ENCODE results near the gene COQ8A. TPM values are rescaled to one million over a fixed set of nuclear protein-coding genes. Genes with fewer than 3 reads are reported as not detected.

Gene COQ8A
- total RNA-seq, 1 donor from 2014 or later, result 28.0 TPM

DNA sequence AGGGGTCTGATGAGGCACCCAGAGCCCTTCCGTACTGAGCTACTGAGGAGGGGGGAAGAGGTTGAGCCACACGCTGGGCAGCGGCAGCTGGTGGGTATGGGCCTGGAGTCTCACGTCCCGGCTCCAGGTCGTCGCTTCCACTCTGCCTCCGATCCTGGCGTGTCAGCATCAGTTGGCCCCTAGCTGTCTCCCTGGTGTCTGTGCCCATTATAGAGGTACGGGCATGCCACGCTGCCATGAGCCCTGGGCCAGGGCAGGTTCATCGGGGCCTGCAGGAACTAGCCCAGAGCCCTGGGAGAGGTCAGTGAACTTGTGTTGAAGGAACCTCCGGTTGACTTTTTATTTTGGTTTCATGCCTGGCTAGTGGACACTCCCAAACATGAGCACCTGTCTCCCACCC is 18.2 kb downstream of the COQ8A start:
- H3K27ac Mint-ChIP-seq, result no peak overlapping the region
- H3K9me3 Mint-ChIP-seq, result peaks cover 32% of the 10 kb centered on the region
- intact Hi-C loops (cut with micrococcal nuclease), result no loop called here
- H3K36me3 Mint-ChIP-seq (ENCODE audit: low read depth), result peaks cover 30% of the 10 kb centered on the region
- no peaks in the 10 kb centered on the region for H3K27me3 Mint-ChIP-seq (ENCODE audit: low read depth)
- no peak for DNase-seq (ENCODE audit: low spot score)
- no peak overlapping the region for H3K4me3 Mint-ChIP-seq (ENCODE audit: low read depth)
- no peaks in the 10 kb centered on the region for H3K4me1 Mint-ChIP-seq (ENCODE audit: low read depth)

- no peaks in the 10 kb centered on the region for H3K27me3 Mint-ChIP-seq (ENCODE audit: low read depth)
- H3K36me3 Mint-ChIP-seq (ENCODE audit: low read depth), result peaks cover 24% of the 10 kb centered on the region
- H3K9me3 Mint-ChIP-seq, result peaks cover 27% of the 10 kb centered on the region
- H3K4me1 Mint-ChIP-seq (ENCODE audit: low read depth), result no peaks in the 10 kb centered on the region
- H3K27ac Mint-ChIP-seq, result no peak overlapping the region
- no peak overlapping the region for H3K4me3 Mint-ChIP-seq (ENCODE audit: low read depth)
- DNase-seq (ENCODE audit: low spot score), result no peak
- intact Hi-C loops (cut with micrococcal nuclease), result no loop called here
Observed at GRCh38 chr1:226960256-226960655, 20.2 kb downstream of the COQ8A start.

DNA sequence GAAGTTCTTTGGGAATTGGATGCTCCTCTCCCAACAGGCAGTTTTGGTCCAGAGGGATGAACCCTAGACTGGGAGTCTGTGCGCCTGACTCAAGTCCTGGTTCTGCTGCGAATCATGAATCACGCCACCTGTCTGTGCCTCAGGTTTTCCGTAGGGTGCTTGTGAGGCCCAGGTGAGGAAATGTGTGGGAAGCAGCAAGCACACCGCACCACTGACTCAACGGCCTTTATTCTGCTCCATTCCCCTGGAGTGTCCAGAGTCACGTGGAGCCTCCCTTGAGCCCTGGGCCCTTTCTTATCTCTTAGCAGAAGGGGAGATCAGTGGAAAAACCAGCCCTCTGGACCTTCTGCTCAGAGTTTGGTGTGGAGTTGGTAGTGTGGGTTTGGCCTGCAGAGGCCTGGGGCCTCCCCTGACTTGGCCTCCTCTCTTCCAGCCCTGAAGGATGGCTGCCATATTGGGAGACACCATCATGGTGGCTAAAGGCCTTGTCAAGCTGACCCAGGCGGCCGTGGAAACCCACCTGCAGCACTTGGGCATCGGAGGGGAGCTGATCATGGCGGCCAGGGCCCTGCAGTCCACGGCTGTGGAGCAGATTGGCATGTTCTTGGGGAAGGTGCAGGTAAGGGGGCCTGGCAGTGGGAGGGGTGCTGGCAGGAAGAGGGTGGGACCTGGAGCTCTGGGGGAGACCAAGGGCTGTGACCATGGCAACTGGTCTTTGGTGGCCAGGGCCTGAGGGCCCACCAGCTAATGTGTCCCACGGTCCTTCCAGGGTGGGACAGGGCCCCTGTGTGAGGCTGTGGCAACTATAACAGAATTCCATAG is 21.1 kb downstream of the COQ8A start:
- peaks cover 19% of the 10 kb centered on the region for H3K36me3 Mint-ChIP-seq (ENCODE audit: low read depth)
- no peaks in the 10 kb centered on the region for H3K27me3 Mint-ChIP-seq (ENCODE audit: low read depth)
- intact Hi-C loops (cut with micrococcal nuclease), result no loop called here
- no peaks in the 10 kb centered on the region for H3K4me1 Mint-ChIP-seq (ENCODE audit: low read depth)
- H3K27ac Mint-ChIP-seq, result no peak overlapping the region
- H3K9me3 Mint-ChIP-seq, result peaks cover 27% of the 10 kb centered on the region
- H3K4me3 Mint-ChIP-seq (ENCODE audit: low read depth), result no peak overlapping the region
- no peak for DNase-seq (ENCODE audit: low spot score)

DNA sequence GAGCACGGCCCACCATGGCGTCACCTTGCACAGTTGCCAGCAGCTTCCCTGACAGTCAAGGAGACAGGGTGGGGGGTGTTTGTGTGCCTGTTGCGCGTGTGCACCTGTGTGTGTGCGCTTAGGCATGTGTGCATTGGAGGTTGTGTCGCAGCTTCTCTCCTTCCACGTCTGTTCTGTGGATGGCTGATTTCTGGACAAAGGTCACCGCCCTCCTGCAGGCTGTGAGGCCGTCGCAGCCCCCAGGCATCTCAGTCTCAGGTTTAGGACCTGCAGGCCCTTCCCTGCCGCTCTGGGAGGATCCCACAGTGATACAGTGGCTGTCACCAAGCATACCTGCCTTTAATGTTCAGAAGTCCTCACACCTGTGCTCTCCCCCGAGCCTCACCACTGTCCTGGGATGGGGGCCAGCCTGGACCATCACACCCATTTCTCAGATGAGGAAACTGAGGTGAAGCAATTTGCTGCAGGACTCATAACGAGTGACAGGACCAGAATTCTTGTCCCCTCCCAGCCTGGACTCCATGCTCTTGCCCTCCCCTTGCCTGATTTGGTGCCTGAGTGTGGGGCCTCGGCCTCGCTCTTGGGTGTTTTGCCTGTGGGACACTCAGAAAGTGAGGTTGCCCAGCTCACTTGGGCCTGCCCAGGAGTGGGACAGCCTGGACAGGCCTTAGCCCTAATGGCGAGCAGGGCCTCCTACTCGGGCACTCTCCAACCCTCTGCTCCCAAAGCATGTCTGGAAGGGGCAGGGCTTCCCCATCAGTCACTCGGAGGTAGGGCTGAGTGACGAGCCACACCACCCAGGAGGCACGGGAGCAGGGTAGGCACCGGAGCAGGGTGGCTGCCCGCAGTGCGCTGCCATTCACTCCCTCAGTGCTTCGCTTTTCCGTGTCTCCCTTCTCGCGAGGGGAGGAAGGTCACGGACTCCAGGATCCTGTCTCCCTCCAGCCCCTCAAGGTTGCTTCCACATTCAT is 22.6 kb downstream of the COQ8A start:
- H3K4me1 Mint-ChIP-seq (ENCODE audit: low read depth), result no peaks in the 10 kb centered on the region
- no peak overlapping the region for H3K4me3 Mint-ChIP-seq (ENCODE audit: low read depth)
- DNase-seq (ENCODE audit: low spot score), result no peak
- no peak overlapping the region for H3K27ac Mint-ChIP-seq
- intact Hi-C loops (cut with micrococcal nuclease), result no loop called here
- no peaks in the 10 kb centered on the region for H3K27me3 Mint-ChIP-seq (ENCODE audit: low read depth)
- peaks cover 17% of the 10 kb centered on the region for H3K9me3 Mint-ChIP-seq
- peaks cover 9% of the 10 kb centered on the region for H3K36me3 Mint-ChIP-seq (ENCODE audit: low read depth)

- no peak for DNase-seq (ENCODE audit: low spot score)
- Mint-ChIP-seq H3K4me3 (ENCODE audit: low read depth) (no peak overlapping the region), H3K27me3 (ENCODE audit: low read depth) (no peaks in the 10 kb centered on the region), H3K27ac (peak overlapping the region; percentile 35), H3K4me1 (ENCODE audit: low read depth) (no peaks in the 10 kb centered on the region), H3K9me3 (peaks cover 9% of the 10 kb centered on the region), H3K36me3 (ENCODE audit: low read depth) (peaks cover 9% of the 10 kb centered on the region)
- intact Hi-C loops (cut with micrococcal nuclease), result no loop called here
Observed at GRCh38 chr1:226964068-226964425, 24.0 kb downstream of the COQ8A start.

- DNase-seq (ENCODE audit: low spot score), result no peak
- Mint-ChIP-seq H3K27ac (no peak overlapping the region), H3K9me3 (peaks cover 1% of the 10 kb centered on the region), H3K4me1 (ENCODE audit: low read depth) (no peaks in the 10 kb centered on the region), H3K4me3 (ENCODE audit: low read depth) (no peak overlapping the region), H3K27me3 (ENCODE audit: low read depth) (no peaks in the 10 kb centered on the region), H3K36me3 (ENCODE audit: low read depth) (peaks cover 12% of the 10 kb centered on the region)
- intact Hi-C loops (cut with micrococcal nuclease), result no loop called here
Observed at GRCh38 chr1:226964611-226965486, 24.8 kb downstream of the COQ8A start.

DNA sequence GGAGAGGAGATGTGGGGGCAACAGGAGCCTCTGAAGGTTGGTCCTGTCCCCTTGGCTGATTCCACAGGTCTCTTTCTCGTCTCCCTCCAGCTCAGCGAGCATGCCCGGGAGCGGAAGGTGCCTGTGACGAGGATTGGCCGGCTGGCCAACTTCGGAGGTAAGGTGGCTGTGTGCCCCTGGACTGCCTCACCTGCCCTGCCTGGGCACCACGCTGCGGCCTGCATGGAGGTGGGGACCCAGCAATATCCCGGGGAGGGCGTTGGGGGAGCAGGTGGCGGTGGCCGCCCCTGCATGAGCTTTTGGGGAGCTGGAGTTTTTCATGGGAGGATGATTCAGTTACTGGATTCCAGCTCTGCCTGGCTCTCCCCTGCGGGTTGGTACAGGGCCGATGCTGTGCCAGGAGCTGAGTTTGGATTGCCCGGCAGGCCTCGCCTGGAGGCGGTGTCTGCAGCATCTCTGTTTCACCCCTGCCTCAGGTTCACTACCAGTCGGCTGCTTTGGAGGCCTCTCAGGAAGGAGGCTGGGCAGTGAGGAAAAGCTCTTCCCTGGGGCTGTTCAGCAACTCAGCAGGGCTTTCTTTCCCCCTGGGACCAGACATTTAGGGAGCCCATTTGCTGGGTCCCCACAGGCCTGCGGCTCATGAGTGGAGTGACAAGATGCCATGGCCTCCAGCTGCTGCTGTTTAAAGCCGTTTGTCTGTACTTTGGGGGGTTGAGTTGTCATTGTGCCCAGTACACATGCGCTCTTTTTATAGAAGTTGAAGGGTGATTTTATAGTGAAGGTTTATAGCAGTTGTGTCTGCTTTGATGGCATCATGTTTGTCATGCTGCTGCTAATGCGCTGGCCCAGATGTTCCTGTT is 25.7 kb downstream of the COQ8A start:
- Mint-ChIP-seq H3K27me3 (ENCODE audit: low read depth) (no peaks in the 10 kb centered on the region), H3K4me1 (ENCODE audit: low read depth) (no peaks in the 10 kb centered on the region), H3K36me3 (ENCODE audit: low read depth) (peaks cover 12% of the 10 kb centered on the region), H3K4me3 (ENCODE audit: low read depth) (no peak overlapping the region), H3K27ac (no peak overlapping the region), H3K9me3 (no peaks in the 10 kb centered on the region)
- intact Hi-C loops (cut with micrococcal nuclease), result no loop called here
- no peak for DNase-seq (ENCODE audit: low spot score)

DNA sequence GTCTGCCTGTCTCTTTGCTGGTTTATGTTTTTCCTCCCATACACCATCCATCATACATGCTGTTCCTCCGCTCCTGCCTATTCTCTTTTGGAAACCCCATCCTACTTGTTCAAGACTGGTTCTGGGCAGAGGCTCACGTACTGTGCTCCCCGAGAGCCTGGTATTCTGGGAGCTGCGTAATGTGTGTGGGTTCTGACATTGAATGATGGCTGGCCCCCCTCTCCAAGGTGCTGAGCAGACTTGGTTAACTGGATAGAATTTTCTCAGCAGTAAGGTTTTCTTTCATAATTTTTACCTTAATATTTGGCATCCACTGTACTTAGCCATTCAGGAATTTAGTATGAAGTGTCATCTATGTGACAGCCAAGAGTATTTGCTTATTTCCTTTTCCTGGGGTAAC is 26.6 kb downstream of the COQ8A start:
- H3K9me3 Mint-ChIP-seq, result peaks cover 3% of the 10 kb centered on the region
- no peak overlapping the region for H3K4me3 Mint-ChIP-seq (ENCODE audit: low read depth)
- H3K36me3 Mint-ChIP-seq (ENCODE audit: low read depth), result peaks cover 15% of the 10 kb centered on the region
- H3K4me1 Mint-ChIP-seq (ENCODE audit: low read depth), result no peaks in the 10 kb centered on the region
- no peak for DNase-seq (ENCODE audit: low spot score)
- H3K27me3 Mint-ChIP-seq (ENCODE audit: low read depth), result no peaks in the 10 kb centered on the region
- intact Hi-C loops (cut with micrococcal nuclease), result no loop called here
- H3K27ac Mint-ChIP-seq, result no peak overlapping the region

- Mint-ChIP-seq H3K4me3 (ENCODE audit: low read depth) (no peak overlapping the region), H3K9me3 (peaks cover 8% of the 10 kb centered on the region), H3K36me3 (ENCODE audit: low read depth) (peaks cover 19% of the 10 kb centered on the region), H3K4me1 (ENCODE audit: low read depth) (no peaks in the 10 kb centered on the region), H3K27me3 (ENCODE audit: low read depth) (no peaks in the 10 kb centered on the region), H3K27ac (no peak overlapping the region)
- no peak for DNase-seq (ENCODE audit: low spot score)
- intact Hi-C loops (cut with micrococcal nuclease), result no loop called here
Observed at GRCh38 chr1:226967665-226968064, 27.6 kb downstream of the COQ8A start.

DNA sequence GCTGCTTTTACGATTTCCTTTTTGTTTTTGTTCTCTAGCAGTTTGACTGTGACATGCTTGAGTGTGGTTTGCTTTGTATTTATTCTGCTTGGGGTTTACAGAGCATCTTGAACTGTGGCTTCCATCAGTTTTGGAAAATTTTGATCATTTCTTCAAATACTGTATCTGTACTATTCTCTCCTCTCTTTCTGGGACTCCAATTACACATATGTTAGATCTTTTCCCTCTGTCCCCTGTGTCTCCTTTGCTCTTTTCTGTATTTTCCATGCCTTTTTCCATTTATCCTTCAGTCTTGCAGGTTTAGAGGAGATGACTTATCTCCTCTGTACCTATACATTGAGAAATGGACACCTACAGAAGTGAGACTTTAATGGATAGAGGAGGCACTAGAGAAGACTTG is 31.7 kb downstream of the COQ8A start:
- no peak for DNase-seq (ENCODE audit: low spot score)
- Mint-ChIP-seq H3K4me1 (ENCODE audit: low read depth) (no peaks in the 10 kb centered on the region), H3K9me3 (peaks cover 8% of the 10 kb centered on the region), H3K27ac (no peak overlapping the region), H3K36me3 (ENCODE audit: low read depth) (peaks cover 19% of the 10 kb centered on the region), H3K27me3 (ENCODE audit: low read depth) (no peaks in the 10 kb centered on the region), H3K4me3 (ENCODE audit: low read depth) (no peak overlapping the region)
- intact Hi-C loops (cut with micrococcal nuclease), result no loop called here

- DNase-seq (ENCODE audit: low spot score), result no peak
- Mint-ChIP-seq H3K27me3 (ENCODE audit: low read depth) (no peaks in the 10 kb centered on the region), H3K4me3 (ENCODE audit: low read depth) (no peak overlapping the region), H3K4me1 (ENCODE audit: low read depth) (no peaks in the 10 kb centered on the region), H3K27ac (no peak overlapping the region), H3K9me3 (peaks cover 8% of the 10 kb centered on the region), H3K36me3 (ENCODE audit: low read depth) (peaks cover 19% of the 10 kb centered on the region)
- intact Hi-C loops (cut with micrococcal nuclease), result no loop called here
Observed at GRCh38 chr1:226972931-226973330, 32.8 kb downstream of the COQ8A start.

Measured in activated T-helper 2 cell treated with anti-CD3 and anti-CD28 coated beads, Interferon-gamma antibody, Interleukin-2, Interleukin-4, amounts not matched to agents 10 μg/mL and 5 μg/mL and 100 μg/mL, durations not matched to agents 14 hours and 24 hours and 36 hours (primary cell).